Measurements from ENCODE around the gene ZFP36L1.

The ZFP36L1 gene

GRCh38 chr14:68792979-68793733 is at the start of gene ZFP36L1:
Gene ZFP36L1 (minus strand): TSS chr14:68793067. CDS start chr14:68792938, 129 bp downstream.
- in situ Hi-C loops (cut with MboI; ENCODE audit: low sequenced_read_pairs): no loop called here

DNA sequence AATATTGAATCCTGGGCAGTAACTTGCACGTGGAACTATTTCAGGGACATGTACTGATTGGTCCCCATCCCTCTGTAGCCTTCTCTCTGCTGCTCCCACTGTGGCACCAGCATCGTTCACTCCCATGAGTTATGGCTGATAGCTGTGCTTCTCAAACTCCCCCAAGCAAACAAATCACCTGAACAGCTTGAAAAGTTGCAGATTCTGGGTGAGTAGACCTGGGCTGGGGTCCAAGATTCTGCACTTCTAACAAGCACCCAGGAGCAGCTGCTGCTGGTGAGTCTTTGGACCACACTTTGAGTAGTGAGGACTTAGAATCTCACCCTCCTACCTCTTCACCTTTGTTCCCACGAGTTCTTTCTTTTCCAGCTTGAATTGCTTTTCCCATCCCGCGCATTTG is 49.4 kb upstream of the ZFP36L1 start:
- in situ Hi-C loops (cut with MboI; ENCODE audit: low sequenced_read_pairs): loop anchor here (25.0 kb wide), 1 partner anchor 905 kb away; no protein-coding TSS in a partner anchor

DNA sequence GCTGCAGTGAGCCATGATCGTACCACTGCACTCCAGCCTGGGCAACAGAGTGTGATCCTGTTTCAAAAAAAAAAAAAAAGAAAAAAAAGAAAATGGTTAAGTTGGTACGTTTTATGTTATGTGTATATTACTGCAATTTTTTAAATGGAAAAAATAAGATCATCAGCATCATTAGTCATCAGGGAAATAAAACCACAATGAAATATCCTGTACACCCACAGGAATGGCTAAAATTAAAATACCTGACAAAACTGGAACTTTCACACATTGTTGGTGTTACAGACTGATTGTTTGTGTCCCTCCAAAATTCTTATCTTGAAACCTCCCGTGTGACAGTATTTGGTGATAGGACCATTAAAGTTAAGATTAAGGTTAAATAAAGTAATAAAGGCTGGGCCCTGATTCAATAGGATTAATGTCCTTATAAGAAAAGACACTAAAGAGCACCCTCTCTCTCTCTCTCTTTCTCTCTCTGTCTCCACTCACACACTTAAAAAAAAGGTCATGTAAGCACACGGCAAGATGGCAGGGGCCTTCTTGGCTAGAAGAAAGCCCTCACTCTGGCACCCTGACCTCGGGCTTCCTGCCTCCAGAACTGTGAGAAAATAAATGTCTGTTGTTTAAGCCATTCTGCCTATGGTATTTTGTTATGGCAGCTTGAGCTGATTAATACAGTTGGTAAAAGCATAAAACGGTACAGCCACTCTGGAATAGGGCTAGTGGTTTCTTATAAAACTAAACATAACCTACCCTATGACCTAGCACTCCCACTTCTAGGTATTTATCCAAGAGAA is 48.3 kb upstream of the ZFP36L1 start:
- in situ Hi-C loops (cut with MboI; ENCODE audit: low sequenced_read_pairs): loop anchor here (25.0 kb wide), 1 partner anchor 904 kb away; no protein-coding TSS in a partner anchor

DNA sequence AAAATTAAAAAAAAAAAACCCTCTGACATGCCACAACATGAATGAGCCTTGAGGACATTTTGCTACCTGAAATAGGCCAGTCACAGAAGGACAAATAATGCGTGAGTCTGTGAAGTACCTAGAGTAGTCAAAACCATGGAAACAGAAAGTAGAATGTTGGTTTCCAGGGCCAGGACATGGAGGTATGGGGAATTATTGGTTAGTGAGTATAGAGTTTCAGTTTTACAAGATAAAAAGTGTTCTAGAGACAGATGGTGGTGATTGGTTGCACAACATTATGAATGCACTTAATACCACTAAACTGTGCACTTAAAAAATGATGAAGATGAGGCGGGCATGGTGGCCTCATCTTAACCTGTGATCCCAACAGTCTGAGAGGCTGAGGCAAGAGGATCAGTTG is 47.6 kb upstream of the ZFP36L1 start:
- in situ Hi-C loops (cut with MboI; ENCODE audit: low sequenced_read_pairs): loop anchor here (25.0 kb wide), 1 partner anchor 903 kb away; no protein-coding TSS in a partner anchor

- in situ Hi-C loops (cut with MboI; ENCODE audit: low sequenced_read_pairs): loop anchor here (25.0 kb wide), 1 partner anchor 899 kb away; no protein-coding TSS in a partner anchor
Observed at GRCh38 chr14:68836082-68836481, 43.2 kb upstream of the ZFP36L1 start.

GRCh38 chr14:68834816-68835215 is 41.9 kb upstream of the ZFP36L1 start:
- in situ Hi-C loops (cut with MboI; ENCODE audit: low sequenced_read_pairs): loop anchor here (25.0 kb wide), 1 partner anchor 898 kb away; no protein-coding TSS in a partner anchor

DNA sequence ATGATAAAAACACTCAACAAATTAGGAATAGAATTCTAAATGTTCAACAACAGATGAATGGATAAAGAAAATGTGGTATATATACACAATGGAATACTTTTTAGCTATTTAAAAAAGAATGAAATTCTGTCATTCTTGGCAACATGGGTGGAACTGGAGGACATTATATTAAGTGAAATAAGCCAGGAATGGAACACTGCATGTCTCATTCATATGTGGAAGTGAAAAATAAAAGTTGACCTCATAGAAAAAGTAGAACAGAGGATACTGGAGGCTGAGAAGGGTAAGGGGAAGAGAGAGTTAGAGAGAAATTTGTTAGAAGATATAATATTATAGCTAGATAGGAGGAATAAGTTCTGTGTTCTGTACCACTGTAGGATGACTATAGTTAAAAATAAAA is 35.8 kb upstream of the ZFP36L1 start:
- in situ Hi-C loops (cut with MboI; ENCODE audit: low sequenced_read_pairs): loop anchor here (25.0 kb wide), 1 partner anchor 891 kb away; no protein-coding TSS in a partner anchor

DNA sequence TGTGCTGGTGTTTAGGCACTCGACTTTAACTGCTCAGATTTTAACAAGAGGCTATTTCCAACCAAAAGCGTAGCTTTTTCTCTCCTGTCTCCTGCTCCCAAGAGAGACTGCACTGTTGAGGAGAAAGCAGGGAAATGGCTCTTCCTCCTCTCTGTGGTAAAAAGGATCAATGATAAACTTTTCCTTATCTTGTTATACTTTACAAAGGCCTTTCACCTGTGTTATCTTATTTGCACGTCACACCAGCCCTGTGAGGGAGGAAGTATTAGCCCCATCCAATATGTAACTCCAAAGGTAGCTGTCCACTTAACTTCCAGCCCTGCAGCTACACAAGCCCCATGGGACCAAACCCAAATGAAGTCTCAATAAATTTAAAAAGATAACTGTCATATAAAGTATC is 32.9 kb upstream of the ZFP36L1 start:
- in situ Hi-C loops (cut with MboI; ENCODE audit: low sequenced_read_pairs): loop anchor here (25.0 kb wide), 1 partner anchor 888 kb away; no protein-coding TSS in a partner anchor

- in situ Hi-C loops (cut with MboI; ENCODE audit: low sequenced_read_pairs): loop anchor here (25.0 kb wide), 3 partner anchors 562 to 987 kb away; no protein-coding TSS in a partner anchor
Observed at GRCh38 chr14:68824517-68825347, 31.9 kb upstream of the ZFP36L1 start.

DNA sequence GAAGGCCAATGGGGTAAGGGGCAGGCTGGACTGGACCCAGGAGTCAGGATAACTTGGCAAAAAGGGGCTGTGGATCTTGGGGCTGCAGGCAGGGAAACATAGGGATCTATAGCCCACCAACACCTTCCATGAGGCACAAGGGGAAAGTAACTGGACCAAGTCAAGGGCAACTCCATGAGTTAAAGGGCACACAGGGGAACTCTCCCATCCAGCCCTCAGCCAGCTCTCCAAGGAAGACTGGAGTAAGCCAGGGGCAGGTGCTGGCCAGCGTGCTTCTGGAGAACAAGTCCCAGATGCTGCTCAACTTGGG is 31.3 kb upstream of the ZFP36L1 start:
- in situ Hi-C loops (cut with MboI; ENCODE audit: low sequenced_read_pairs): loop anchor here (25.0 kb wide), 2 partner anchors 562 to 987 kb away; no protein-coding TSS in a partner anchor

- in situ Hi-C loops (cut with MboI; ENCODE audit: low sequenced_read_pairs): loop anchor here (25.0 kb wide), 2 partner anchors 561 to 986 kb away; no protein-coding TSS in a partner anchor
Observed at GRCh38 chr14:68823434-68824206, 30.8 kb upstream of the ZFP36L1 start.

GRCh38 chr14:68822926-68823325 is 30.1 kb upstream of the ZFP36L1 start:
- in situ Hi-C loops (cut with MboI; ENCODE audit: low sequenced_read_pairs): loop anchor here (25.0 kb wide), 2 partner anchors 561 to 986 kb away; no protein-coding TSS in a partner anchor

GRCh38 chr14:68822132-68822651 is 29.3 kb upstream of the ZFP36L1 start:
- in situ Hi-C loops (cut with MboI; ENCODE audit: low sequenced_read_pairs): loop anchor here (25.0 kb wide), 2 partner anchors 560 to 985 kb away; no protein-coding TSS in a partner anchor

GRCh38 chr14:68820999-68821683 is 28.3 kb upstream of the ZFP36L1 start:
- in situ Hi-C loops (cut with MboI; ENCODE audit: low sequenced_read_pairs): loop anchor here (25.0 kb wide), 2 partner anchors 559 to 984 kb away; no protein-coding TSS in a partner anchor

DNA sequence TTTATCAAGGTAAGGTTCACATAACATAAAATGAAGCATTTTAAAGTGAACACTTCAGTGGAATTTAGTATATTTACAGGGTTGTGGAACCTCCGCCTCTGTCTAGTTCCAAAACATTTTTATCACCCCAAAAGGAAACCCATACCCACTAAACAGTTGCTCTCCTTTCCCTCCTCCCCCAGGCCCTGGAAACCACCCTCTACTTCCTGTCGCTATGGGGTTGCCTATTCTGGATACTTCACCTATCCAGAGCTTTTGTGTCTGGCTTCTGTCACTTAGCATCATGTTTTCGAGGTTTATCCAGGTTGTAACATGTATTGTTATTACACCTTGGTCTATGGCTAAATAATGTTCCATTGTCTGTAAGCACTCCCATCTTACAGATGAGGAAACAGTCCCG is 27.7 kb upstream of the ZFP36L1 start:
- in situ Hi-C loops (cut with MboI; ENCODE audit: low sequenced_read_pairs): loop anchor here (25.0 kb wide), 2 partner anchors 558 to 983 kb away; no protein-coding TSS in a partner anchor

DNA sequence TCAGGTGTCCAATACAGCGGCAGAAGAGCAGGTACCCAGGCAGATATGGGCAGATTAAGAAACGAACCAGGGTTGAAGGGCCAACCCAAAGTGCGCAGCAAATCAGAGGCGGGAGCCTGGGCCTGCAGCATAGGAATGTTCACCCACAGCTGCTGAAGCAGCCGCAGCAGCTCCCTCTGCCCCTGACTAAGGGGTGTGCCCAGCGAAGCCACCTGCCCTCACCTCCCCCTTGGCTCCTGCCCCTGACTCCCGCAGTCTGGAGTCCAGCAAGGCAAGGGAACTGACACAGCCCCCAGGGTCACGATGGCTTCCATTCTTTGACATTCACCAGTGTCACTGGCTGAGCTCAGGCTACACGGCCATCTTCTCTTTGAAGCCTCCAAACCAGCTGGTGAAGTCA is 27.3 kb upstream of the ZFP36L1 start:
- in situ Hi-C loops (cut with MboI; ENCODE audit: low sequenced_read_pairs): loop anchor here (25.0 kb wide), 2 partner anchors 558 to 983 kb away; no protein-coding TSS in a partner anchor

GRCh38 chr14:68819260-68819691 is 26.4 kb upstream of the ZFP36L1 start:
- in situ Hi-C loops (cut with MboI; ENCODE audit: low sequenced_read_pairs): loop anchor here (25.0 kb wide), 2 partner anchors 557 to 982 kb away; no protein-coding TSS in a partner anchor

DNA sequence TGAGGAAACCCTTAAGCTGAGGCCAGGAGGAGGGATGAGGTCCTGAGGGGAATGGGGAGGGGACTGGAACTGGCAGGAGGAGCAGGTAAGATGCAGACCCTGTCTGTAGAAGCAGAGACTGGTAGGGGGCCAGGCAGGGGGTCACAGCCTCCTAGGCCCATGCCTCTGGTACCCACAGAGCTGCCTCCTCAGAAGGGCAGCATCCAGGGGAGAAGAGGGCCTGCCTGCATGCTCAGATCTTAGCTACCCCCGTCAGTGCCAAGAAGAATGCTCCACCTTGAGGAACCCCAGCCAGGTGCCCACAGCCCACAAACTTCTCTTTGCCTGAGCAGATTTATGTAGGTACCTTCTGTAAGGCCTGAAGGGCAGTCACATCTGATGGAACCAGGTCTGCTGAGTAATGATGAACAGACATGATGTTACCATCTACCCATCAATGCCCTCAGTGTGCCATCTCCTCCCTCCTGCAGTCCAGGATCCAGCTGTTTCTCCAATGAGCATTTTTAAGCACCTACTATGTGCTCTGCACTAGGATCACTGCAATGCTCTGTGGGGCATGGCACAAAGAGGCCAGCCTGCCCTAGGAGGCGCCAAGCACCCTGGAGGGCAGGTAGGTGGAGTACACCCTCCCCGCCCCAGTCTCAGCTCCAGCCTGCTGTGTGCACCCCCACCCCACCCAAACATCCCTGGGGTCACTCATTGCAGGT is 24.8 kb upstream of the ZFP36L1 start:
- in situ Hi-C loops (cut with MboI; ENCODE audit: low sequenced_read_pairs): loop anchor here (25.0 kb wide), 2 partner anchors 555 to 980 kb away; no protein-coding TSS in a partner anchor
